Adrenal gland (tissue), 5 donors: Measurements from ENCODE around the gene GTF2A2.

ENCODE experiments used
- POLR2A ChIP-seq, 2 donors: fragments of 450-650 bp; IDR thresholded peaks; one replicate each; pipeline ENCODE4 v1.6.1; 2017; ENCODE audit warnings: antibody characterized with exemption in 2 of 2, mild to moderate bottlenecking in 2 of 2, moderate library complexity in 1 of 2
- TF ChIP-seq, protein P1 (sequence below), 6 experiments: fragments of 450-650 bp in 4 of 6; fragments of 200-600 bp in 2 of 6; sonication (generic) in 1 of 6; IDR thresholded peaks; 1 replicate in 5 of 6; 2 replicates in 1 of 6; pipeline versions ENCODE4 v1.5.1 to v1.8.0; 2016 to 2021; ENCODE audit warnings: antibody characterized with exemption in 6 of 6, mild to moderate bottlenecking in 2 of 6, moderate library complexity in 1 of 6
- donor health status: DM: no; HTN: no; CAD: no.

DNA sequence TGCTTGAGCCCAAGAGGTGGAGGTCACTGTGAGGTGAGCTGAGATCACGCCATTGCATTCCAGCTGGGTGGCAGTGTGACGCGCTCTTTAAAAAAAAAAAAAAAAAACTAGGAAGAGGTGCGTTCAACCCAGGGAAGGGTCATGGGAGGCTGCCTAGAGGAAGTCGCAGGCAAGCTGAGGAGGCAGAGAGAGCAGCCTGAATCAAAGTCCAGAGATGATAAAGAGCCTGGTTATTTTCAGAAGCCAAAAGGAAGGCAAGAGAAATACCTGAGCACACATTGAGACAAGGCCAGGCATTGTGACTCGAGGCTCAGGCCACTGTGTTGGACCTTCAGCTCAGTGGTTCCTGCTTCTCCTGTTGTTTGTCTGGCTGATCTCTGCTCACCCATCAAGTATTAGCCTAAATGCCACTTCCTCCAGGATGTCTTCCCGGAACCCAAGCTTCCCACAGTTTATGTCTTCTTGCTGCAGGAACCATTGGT lies 61.8 kb downstream of the GTF2A2 start:
- TF ChIP-seq, protein P1, sequence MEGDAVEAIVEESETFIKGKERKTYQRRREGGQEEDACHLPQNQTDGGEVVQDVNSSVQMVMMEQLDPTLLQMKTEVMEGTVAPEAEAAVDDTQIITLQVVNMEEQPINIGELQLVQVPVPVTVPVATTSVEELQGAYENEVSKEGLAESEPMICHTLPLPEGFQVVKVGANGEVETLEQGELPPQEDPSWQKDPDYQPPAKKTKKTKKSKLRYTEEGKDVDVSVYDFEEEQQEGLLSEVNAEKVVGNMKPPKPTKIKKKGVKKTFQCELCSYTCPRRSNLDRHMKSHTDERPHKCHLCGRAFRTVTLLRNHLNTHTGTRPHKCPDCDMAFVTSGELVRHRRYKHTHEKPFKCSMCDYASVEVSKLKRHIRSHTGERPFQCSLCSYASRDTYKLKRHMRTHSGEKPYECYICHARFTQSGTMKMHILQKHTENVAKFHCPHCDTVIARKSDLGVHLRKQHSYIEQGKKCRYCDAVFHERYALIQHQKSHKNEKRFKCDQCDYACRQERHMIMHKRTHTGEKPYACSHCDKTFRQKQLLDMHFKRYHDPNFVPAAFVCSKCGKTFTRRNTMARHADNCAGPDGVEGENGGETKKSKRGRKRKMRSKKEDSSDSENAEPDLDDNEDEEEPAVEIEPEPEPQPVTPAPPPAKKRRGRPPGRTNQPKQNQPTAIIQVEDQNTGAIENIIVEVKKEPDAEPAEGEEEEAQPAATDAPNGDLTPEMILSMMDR (IDR thresholded peaks at IDR 0.05), result no peak
- no peak for TF ChIP-seq POLR2A (IDR thresholded peaks at IDR 0.05)
